ENCODE data around the gene LRRC3C.

Gene LRRC3C

DNA sequence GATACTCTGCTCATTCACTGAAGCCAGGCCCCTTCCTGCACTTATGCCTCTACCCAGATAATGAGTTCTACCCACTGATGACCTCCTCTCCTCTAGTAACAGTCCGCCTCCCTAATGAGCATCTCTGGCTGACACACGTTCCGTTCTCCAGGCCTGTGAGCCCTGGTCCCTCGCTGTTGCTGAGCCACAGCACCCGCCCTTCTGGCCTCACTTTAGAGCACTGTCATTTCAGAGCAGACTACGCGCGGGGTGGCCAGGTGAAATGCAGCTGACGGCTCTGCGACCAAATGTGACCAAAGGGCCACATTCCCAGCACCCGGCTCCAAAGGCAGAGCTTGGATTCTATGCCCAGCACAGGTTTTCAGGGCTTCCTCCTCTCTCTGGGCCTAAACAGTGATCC lies 66.9 kb downstream of the LRRC3C start:
- no peak for DNase-seq
- Histone ChIP-seq H3K4me3 (ENCODE audit: insufficient read depth, low read depth, low read length, poor library complexity, severe bottlenecking) (no peak overlapping the region), H3K36me3 (ENCODE audit: control insufficient read depth, insufficient read depth, low read length) (peaks cover 76% of the 10 kb centered on the region), H3K27me3 (replicated peaks; ENCODE audit: control insufficient read depth, insufficient read depth, low read length, poor library complexity, severe bottlenecking) (no peaks in the 10 kb centered on the region), H3K4me1 (ENCODE audit: control insufficient read depth, insufficient read depth, low read length, poor library complexity, severe bottlenecking) (no peaks in the 10 kb centered on the region), H3K9me3 (ENCODE audit: control insufficient read depth, low read length) (no peaks in the 10 kb centered on the region), H3K27ac (ENCODE audit: insufficient read depth, low read length, poor library complexity, severe bottlenecking) (no peak overlapping the region)
